NCI-H1930 (cell line): Measurements from ENCODE around the gene ZNF579.
A peak's percentile ranks its signal among the peaks of the same experiment; 100 is the strongest.

Source experiments
- DNase-seq, 2 experiments: peaks; one replicate each; lab custom pipeline; 2025; lab: John Stamatoyannopoulos, UW

Gene ZNF579

DNA sequence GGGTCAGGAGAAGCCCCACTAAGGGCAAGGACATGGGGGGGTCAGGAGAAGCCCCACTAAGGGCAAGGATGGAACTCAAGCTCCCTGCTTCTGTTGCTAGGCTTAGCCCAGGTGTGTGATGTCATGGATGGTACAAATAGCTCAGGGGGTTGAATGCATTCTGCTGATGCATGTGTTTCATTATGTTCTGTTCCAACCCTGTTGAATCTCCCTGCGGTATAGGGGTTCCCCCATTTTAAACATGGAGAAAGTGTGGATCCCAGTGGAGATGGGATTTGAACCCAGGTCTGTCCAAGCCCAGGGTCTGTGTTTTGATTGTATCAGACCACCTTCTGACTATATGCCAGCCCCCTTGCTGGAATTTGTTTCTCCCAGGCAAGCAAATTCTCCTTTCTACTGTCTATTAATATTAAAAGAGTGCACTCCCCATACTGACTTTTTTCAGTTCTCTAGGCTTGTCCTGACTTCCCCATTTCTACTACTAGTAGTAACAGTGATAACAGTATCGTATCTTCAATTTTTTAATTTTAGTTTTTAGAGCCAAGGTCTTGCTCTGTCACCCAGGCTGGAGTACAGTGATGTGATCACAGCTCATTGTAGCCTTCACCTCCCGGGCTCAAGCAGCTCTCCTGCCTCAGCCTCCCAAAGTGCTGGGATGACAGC is 31.5 kb upstream of the ZNF579 start:
- no peak for DNase-seq

DNA sequence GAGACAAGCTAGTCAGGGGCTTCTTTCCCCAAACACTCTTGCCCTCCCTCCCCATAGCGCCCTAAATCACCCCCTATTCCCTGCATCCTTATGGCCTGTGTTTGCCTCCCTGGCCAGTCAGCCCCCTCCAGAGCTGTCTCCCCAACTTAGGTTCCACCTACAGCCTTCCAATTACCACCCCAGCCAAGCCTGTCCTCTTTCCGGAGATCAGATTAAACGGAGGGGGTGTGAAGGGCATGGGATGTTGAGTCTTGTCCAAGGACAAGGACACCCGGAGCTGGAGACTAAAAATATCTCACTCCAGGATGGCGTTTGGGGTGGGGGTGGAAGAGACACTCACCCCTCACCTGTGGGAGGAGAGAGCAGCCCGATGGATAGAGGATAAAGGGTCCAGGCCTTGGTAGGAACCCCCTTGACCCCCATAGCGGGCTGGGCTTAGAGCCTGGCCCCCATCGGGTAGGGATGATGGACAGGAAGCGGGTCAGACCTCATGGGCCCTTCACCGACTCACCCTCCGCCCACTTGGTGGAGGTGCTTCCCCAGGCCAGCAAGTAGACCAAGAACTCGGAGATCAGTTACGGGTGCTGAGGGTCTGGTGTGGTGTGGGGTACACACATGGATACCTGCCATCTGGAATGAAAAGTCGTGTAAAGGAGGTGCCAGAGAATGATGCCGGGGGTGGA is 30.8 kb upstream of the ZNF579 start:
- DNase-seq = no peak

DNA sequence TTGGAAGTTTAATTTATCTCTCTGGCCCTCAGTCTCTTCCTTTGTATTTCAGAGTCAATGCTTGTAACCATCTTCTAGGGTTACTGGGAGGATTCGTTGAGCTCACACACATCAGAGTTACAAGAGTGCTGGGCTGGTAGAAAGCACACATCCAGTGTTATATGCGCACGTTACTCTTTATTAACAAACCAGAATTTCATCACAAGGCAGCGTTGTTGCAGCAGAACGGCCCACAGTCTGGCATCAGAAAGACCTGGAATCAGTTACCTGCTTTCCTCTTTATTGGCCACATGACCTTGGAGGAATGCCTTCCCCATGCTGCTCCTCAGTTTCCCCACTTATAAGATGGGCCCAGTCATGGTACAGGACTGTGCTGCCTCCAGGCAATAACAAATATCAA is 28.7 kb upstream of the ZNF579 start:
- no peak for DNase-seq

DNA sequence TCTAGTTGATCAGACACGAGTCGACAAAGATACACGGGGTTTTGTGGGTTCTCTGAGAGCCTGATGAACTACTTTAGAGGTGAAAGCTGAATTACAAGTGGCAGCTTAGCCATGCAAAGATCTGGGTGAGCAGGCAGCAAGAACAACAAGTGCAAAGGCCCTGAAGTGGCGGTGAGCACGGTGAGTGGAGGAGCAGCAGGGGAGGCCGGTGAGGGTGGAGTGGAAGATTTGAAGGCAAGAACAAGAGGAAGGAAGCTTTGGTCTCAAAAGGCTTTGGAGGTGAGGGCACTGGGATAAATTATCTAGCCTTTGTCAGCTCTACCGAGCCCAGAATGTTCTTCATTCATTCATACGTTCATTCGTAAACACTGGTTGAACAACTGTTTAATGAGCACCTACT is 26.2 kb upstream of the ZNF579 start:
- no peak for DNase-seq

GRCh38 chr19:55606471-55606787 is 25.8 kb upstream of the ZNF579 start:
- DNase-seq = no peak

DNA sequence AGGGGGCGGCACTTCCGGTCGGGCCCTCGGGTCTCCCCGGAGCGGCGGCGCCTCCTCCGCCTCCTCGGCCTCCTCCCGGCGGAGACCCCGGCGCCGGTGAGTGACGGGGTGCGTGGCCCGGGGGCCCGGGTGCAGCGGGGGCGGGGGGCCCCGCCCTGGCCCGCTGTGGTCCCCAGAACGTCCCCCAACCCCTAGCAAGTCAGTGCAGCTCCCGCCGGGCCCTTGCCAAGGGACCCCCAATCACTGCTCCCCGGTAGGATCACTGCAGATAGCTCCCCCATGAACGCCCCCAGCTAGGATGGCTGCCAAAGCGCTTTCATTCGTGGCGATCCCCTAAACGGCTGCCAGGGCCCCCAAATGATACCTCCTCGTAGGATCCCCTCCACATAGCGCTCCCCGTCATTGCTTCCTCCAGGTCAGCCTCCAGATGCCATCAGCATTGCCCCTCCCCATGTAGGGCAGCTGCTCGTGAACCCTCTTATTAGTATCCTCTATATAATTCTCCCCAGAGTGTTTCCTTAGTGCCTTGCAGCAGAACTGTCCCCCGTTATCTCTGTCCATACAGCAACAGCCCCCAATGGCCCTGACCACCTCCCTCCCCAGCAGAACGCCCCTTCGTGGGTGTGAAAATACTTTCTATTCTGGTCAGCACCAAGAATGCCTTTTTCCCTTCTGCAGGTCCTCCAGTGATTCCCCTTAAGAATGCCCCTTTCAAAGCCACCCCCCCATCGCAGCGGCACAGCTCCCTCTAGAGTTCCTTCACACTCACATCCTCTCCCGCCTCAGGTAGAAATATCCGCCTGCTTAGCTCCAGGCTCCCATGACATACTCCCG is 25.2 kb upstream of the ZNF579 start, which contains the start of gene ZNF865:
TSS of gene ZNF865 (plus strand) at position 11 of the 834 bp plus-strand sequence. CDS start 7,972 bp downstream, outside the sequence.
- DNase-seq = peak; percentile 59 to 82

GRCh38 chr19:55605207-55605636 is 24.6 kb upstream of the ZNF579 start:
- DNase-seq = peak; percentile 99 to 100

DNA sequence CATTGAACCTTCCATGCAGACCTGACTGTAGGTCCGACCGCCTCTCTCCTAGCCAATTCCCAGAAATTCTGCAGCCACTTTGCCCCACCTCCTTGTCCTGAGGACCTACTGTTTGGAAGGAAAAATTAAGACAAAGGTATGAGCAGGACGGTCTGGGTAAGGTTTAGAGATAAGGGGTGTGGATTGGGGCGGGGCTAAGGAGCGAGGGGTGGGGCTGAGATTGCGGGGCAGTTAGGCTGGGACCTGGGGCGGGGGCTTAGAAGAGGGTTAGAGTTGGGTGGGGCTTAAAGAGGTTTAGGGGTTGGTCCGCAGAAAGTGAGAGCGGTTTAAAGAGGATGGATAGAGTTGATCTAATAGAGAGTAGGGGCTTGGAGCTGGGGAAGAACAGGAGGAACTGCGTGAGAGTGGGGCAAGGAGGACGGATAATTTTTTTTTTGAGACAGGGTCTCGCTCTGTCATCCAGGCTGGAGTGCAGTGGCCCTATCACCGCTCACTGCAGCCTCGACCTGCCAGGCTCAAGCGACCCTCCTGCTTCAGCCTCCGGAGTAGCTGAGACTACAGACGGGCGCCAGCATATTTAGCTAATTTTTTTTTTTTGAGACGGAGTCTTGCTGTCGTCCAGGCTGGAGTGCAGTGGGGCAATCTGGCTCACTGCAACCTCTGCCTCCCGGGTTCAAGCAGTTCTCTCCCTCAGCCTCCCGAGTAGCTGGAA is 23.1 kb upstream of the ZNF579 start:
- DNase-seq = no peak

GRCh38 chr19:55603115-55603514 is 22.5 kb upstream of the ZNF579 start:
- DNase-seq = no peak

DNA sequence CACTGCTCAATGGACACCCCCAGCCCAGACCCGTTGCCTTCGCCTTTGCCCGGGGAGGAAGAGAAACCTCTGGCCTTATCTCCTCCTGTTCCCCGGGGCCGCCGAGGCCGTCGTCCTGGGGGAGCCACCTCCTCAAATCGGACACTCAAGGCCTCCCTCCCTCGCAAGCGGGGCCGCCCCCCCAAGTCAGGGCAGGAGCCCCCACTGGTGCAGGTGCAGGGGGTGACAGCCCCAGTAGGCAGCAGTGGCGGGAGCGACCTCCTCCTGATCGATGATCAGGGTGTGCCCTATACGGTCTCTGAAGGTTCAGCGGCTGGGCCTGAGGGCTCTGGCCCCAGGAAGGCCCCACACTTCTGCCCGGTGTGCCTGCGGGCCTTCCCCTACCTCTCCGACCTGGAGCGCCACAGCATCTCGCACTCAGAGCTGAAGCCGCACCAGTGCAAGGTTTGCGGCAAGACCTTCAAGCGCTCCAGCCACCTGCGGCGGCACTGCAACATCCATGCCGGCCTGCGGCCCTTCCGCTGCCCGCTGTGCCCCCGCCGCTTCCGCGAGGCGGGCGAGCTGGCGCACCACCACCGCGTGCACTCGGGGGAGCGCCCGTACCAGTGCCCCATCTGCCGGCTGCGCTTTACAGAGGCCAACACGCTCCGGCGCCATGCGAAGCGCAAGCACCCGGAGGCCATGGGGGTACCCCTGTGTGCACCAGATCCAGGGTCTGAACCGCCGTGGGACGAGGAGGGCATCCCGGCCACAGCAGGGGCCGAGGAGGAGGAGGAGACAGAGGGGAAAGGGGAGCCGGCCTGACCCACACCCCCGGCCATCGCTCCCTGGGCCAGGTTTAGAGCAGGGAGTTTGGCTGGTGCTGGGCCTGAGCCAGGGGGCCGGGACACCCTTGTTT is 21.7 kb upstream of the ZNF579 start:
- DNase-seq = no peak

DNA sequence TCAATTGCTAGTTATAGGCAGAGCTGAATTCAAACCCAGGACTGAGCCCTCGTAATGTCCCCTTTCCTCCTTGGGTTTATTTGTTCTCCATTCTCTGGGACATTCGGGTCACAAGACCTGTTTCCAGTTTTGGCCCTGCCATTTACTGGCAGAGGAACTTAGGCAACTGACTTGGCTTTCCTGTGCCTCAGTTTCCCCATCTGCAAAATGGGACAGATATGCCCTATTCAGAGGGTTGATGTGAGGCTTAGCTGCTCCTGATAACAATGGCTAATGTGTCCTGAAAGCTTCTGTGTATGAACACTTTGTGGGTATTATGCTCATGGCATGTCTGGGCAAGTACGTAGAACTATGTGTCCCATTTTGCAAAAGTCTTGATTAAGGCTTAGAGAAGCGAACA is 20.4 kb upstream of the ZNF579 start:
- DNase-seq = no peak

- DNase-seq = no peak
These were observed 20.0 kb upstream of the ZNF579 start for GRCh38 chr19:55600662-55601028.

- DNase-seq = peak; percentile 93 to 98
These were observed 19.4 kb upstream of the ZNF579 start, which contains the start of gene ZNF524 for GRCh38 chr19:55599842-55600661. Gene ZNF524 (plus strand): TSS chr19:55600288. CDS start chr19:55602113, 1,825 bp downstream.

DNA sequence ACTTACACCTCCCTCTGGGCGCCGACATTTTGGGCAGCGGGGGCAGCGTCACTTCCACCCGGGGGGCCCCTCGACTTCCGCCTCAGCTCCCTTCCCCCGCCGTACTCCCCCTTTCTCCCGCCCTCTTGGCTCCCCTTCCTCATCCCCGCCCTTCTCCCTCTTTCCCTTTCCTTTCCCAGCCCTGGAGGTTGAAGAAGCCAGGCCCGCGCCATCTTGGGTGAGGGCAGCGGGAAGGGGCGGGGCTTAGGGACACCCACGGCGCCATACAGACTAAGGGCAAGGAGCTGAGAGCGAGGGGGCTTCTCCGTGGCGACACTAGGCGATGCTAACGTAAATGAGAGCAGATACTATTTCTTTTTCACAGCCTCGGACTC is 18.8 kb upstream of the ZNF579 start, which contains the start of gene FIZ1:
TSS of gene FIZ1 (minus strand) at position 50 of the 374 bp plus-strand sequence. CDS start 1,652 bp downstream, outside the sequence.
- peak; percentile 99 to 100 for DNase-seq

- DNase-seq = peak; percentile 86 to 89
These were observed 18.2 kb upstream of the ZNF579 start for GRCh38 chr19:55598719-55599467.

GRCh38 chr19:55598034-55598433 is 17.4 kb upstream of the ZNF579 start:
- no peak for DNase-seq

DNA sequence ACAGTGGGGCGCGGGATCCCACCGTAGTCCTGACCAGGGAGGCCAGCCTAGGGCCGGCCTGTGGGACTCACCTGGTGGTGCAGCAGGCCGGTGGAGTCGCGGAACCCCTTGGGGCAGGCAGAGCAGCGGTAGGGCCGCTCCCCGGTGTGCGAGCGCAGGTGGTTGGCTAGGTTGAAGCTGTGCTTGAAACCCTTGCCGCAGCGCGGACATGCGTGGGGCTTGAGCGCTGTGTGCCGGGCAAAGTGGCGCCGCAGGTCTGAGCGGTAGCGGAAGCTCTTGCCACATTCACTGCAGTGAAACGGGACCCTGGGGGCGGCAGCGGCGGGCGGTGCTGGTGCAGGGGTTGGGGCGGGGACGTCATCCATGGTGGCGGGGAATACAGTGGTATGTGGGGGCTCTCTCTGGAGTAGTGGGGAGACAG is 16.9 kb upstream of the ZNF579 start:
- no peak for DNase-seq

GRCh38 chr19:55596304-55596703 is 15.7 kb upstream of the ZNF579 start:
- DNase-seq = no peak

GRCh38 chr19:55594996-55595545 is 14.4 kb upstream of the ZNF579 start:
- DNase-seq = no peak
